Measurements from ENCODE around the gene RGL1. TPM values are rescaled to one million over a fixed set of nuclear protein-coding genes. Genes with fewer than 3 reads are reported as not detected.

The RGL1 gene
- total and polyA plus RNA-seq, 9 of the 15 experiments (the other 6 are each of a cell fraction or from before 2014, with no cell fraction given): under 0.01 to 0.07 (median 0.04) TPM

GRCh38 chr1:183887826-183888819 is 83.2 kb downstream of the RGL1 start:
- H3K9me1 ChIP-seq (ENCODE audit: control insufficient read depth, insufficient read depth, low read length): no peaks in the 10 kb centered on the region
- no peaks in the 10 kb centered on the region for H4K20me1 ChIP-seq (replicated peaks; ENCODE audit: control insufficient read depth, insufficient read depth, low read length)
- ATAC-seq (no peak), DNase-seq (ENCODE audit: extremely low read depth in 1 of 4, low spot score in 3 of 4) (no peak), FAIRE-seq (no peak)
- ChIA-PET CTCF (ENCODE audit: low intra/inter-chr PET ratio) (no interaction called here), POLR2A (interaction anchor here (0.6 to 1.4 kb wide), 2 partner anchors 9 to 421 kb away, joined by 4 read pairs; no protein-coding TSS in a partner anchor)
- no peaks in the 10 kb centered on the region for H3K79me2 ChIP-seq (ENCODE audit: control insufficient read depth, insufficient read depth, low read length)
- H3K27me3 ChIP-seq (ENCODE audit: control insufficient read depth in 2 of 2, insufficient read depth in 2 of 2, low read length in 2 of 2): peaks cover 0 to 14% of the 10 kb centered on the region in 2 experiments; a peak in 4 of 5 replicates
- H3K4me3 ChIP-seq: no peak overlapping the region
- H3K4me2 ChIP-seq (ENCODE audit: insufficient read depth, low read length): no peak overlapping the region
- under 1% methylated on average over 9 of the region's 9 CpGs for WGBS (ENCODE audit: insufficient coverage, low coverage, missing lambda C conversion rate)
- H3K9ac ChIP-seq (ENCODE audit: insufficient read depth in 1 of 2, low read depth in 2 of 2, low read length in 2 of 2): no peak overlapping the region
- H3K27ac ChIP-seq (ENCODE audit: extremely low read depth, low read depth, low read length): no peak overlapping the region
- H2AFZ ChIP-seq (ENCODE audit: low read depth, low read length): no peak overlapping the region
- H3K9me3 ChIP-seq (replicated peaks; ENCODE audit: control insufficient read depth, insufficient read depth, low read depth, low read length): no peaks in the 10 kb centered on the region
- BruUV-seq (replicated peaks): no TSS peak
- TF ChIP-seq SIX5 (IDR thresholded peaks at IDR 0.05; ENCODE audit: borderline replicate concordance in 1 of 2, insufficient read depth in 1 of 2, low read depth in 1 of 2, low read length in 2 of 2) (no peak), ZNF589 (CRISPR knock-in tag; IDR thresholded peaks at IDR 0.05; ENCODE audit: low read depth) (no peak), TAF15 (IDR thresholded peaks at IDR 0.05; ENCODE audit: low read depth, low read length) (no peak), NR2F6 (CRISPR knock-in tag; IDR thresholded peaks at IDR 0.05) (no peak), PCBP1 (IDR thresholded peaks at IDR 0.05; ENCODE audit: low read depth, low read length, poor library complexity, severe bottlenecking) (no peak), ZKSCAN3 (CRISPR knock-in tag; IDR thresholded peaks at IDR 0.05) (no peak), ZNF407 (IDR thresholded peaks at IDR 0.05; ENCODE audit: low read depth) (no peak), TRIM24 (IDR thresholded peaks at IDR 0.05) (no peak), PPARD (CRISPR knock-in tag; IDR thresholded peaks at IDR 0.05) (no peak), MBD2 (IDR thresholded peaks at IDR 0.05; ENCODE audit: borderline replicate concordance, low read depth) (no peak), PML (IDR thresholded peaks at IDR 0.05; ENCODE audit: low read length) (no peak), ZNF584 (CRISPR knock-in tag; IDR thresholded peaks at IDR 0.05; ENCODE audit: low read depth) (no peak)
- in situ Hi-C loops (cut with MboI) (no loop called here), intact Hi-C loops (cut with micrococcal nuclease) (no loop called here)
- no peaks in the 10 kb centered on the region for H3K36me3 ChIP-seq (ENCODE audit: control insufficient read depth, insufficient read depth, low read length)
- H3K4me1 ChIP-seq (replicated peaks in 1 of 2; ENCODE audit: control insufficient read depth in 2 of 2, insufficient read depth in 2 of 2, low read length in 2 of 2): no peaks in the 10 kb centered on the region

Measured in K562 (cell line).